ENCODE measurements around the gene LENEP. TPM values are rescaled to one million over a fixed set of nuclear protein-coding genes. Genes with fewer than 3 reads are reported as not detected.
A peak's percentile ranks its signal among the peaks of the same experiment; 100 is the strongest.

Gene LENEP
- total RNA-seq, 1 experiment from 2014 or later = 2.8 TPM

DNA sequence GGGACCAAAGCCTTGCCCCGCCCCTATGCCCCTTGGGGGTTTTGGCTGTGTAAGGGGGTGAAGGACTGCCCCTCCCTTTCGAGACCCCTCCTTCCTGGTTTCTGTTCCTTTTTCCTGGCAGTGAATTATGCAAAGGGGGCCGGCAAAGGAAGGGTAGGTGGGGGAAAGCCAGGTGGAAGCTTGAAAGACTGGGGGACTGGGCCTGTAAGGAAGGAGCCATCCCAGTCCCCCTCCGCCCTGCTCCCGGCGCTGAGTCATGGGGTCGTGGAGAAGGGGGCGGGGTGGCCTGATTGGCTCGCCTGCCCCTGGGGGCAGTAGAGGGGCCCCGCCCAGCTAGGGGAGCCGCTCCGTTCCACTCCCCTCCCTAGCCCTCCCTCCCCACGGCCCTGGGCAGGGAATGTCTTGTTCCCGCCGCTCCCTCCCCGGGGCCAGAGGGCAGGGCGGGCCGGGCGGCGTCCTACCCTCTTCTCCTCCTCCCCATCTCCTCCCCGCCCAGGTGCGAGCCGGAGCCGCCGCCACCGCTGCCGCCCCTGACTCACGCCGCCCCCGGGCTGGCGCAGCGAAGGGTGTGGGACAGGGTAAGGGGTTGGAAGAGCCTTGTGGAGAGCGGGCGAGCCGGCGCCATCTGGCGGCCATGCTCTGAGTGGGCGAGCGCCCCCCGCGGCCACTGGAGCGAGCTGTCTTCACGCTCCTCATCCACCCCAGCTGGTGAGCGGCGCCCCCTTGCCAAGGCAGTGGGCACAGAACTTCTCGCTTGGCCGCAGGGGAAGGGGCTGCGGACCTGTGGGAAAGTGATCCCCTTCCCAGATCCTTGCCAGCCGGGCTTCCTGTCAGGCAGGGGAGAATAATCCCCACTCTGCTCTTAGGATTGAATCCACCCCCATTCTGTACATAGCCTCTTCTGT, 23.9 kb downstream of the LENEP start:
- WGBS (ENCODE audit: extremely low coverage, insufficient read length, low lambda C conversion rate) = no CpG with 5 or more reads among the region's 49 CpGs
- peak; percentile 100 for TF ChIP-seq CTCF (conservative IDR thresholded peaks at IDR 0.05)
- H2AK5ac ChIP-seq (ENCODE audit: insufficient read length, low read length) = no peak overlapping the region
- peaks cover 8 to 38% (median 23%) of the 10 kb centered on the region in 3 experiments; a peak in 6 of 7 replicates for H3K36me3 Mint-ChIP-seq (ENCODE audit: insufficient read depth in 1 of 3, low read depth in 3 of 3)
- H2BK20ac ChIP-seq (ENCODE audit: low read depth, low read length, poor library complexity, severe bottlenecking) = no peak overlapping the region
- H3K23ac ChIP-seq (ENCODE audit: insufficient read length, low read depth, low read length) = no peak overlapping the region
- H2AFZ ChIP-seq (ENCODE audit: low read length) = no peak overlapping the region
- H3K4me1 Mint-ChIP-seq = peaks cover 36 to 58% of the 10 kb centered on the region in 2 experiments
- no peak overlapping the region for H2BK5ac ChIP-seq (ENCODE audit: insufficient read length, low read length)
- peak overlapping the region; percentile 50 to 72 for H3K4me3 Mint-ChIP-seq
- no peaks in the 10 kb centered on the region for H3K9me3 ChIP-seq (ENCODE audit: control insufficient read depth, low read depth, low read length)
- H3K27me3 Mint-ChIP-seq (ENCODE audit: low read depth) = peaks cover 4% of the 10 kb centered on the region
- no peak overlapping the region for H2BK12ac ChIP-seq (ENCODE audit: insufficient read length, low read depth, low read length)
- no peak overlapping the region for H3K56ac ChIP-seq (ENCODE audit: insufficient read length, low read depth, low read length)
- peak overlapping the region; percentile 95 to 98 (median 95) for H3K27ac Mint-ChIP-seq
- peak overlapping the region; percentile 54 for H3K18ac ChIP-seq (ENCODE audit: insufficient read length, low read depth, low read length)
- H3K4me1 ChIP-seq (ENCODE audit: insufficient read depth, low read length) = peaks cover 3% of the 10 kb centered on the region; the same call in 1 of the 2 replicates
- no peaks in the 10 kb centered on the region; the same call in 1 of the 2 replicates for H3K79me2 ChIP-seq (ENCODE audit: insufficient read depth, low read length)
- no peak overlapping the region for H3K27ac ChIP-seq (ENCODE audit: insufficient read length, low read depth, low read length)
- no peaks in the 10 kb centered on the region for H3K23me2 ChIP-seq (ENCODE audit: insufficient read length, low read depth, low read length, poor library complexity, severe bottlenecking)
- H3K9ac ChIP-seq (ENCODE audit: extremely low read depth, insufficient read length, low read length) = no peak overlapping the region
- no peak overlapping the region for H4K5ac ChIP-seq (ENCODE audit: insufficient read length, low read depth, low read length)
- H3K4ac ChIP-seq (ENCODE audit: low read depth, low read length) = no peak overlapping the region
- no peaks in the 10 kb centered on the region for H3K79me1 ChIP-seq (ENCODE audit: insufficient read depth, low read depth, low read length, poor library complexity, severe bottlenecking)
- H4K20me1 ChIP-seq (ENCODE audit: control insufficient read depth, insufficient read depth, insufficient read length) = no peaks in the 10 kb centered on the region
- H4K91ac ChIP-seq (ENCODE audit: insufficient read length, low read depth, low read length) = no peak overlapping the region
- H3K4me2 ChIP-seq (ENCODE audit: insufficient read depth, insufficient read length, low read length) = peak overlapping the region; percentile 34
- H3K9me3 Mint-ChIP-seq = no peaks in the 10 kb centered on the region; a peak in 1 of 5 replicates
- H3T11ph ChIP-seq (ENCODE audit: low read length) = no peak overlapping the region
- no peaks in the 10 kb centered on the region for H3K27me3 ChIP-seq (ENCODE audit: insufficient read depth, low read length)
- no peak overlapping the region for H4K8ac ChIP-seq (replicated peaks; ENCODE audit: insufficient read length, low read depth, low read length)
- no peak overlapping the region for H2BK120ac ChIP-seq (ENCODE audit: low read depth, low read length, poor library complexity, severe bottlenecking)
- no peak overlapping the region for H3K14ac ChIP-seq (ENCODE audit: insufficient read depth, low read length)
- peak; percentile 94 for DNase-seq
- H2BK15ac ChIP-seq (ENCODE audit: low read depth, low read length) = no peak overlapping the region
